GM18511 (cell line): ENCODE measurements around the gene C9orf40.

Source experiments
- ATAC-seq: cut with Tn5 transposase; IDR thresholded peaks from one replicate; pipeline ENCODE4 v1.9.1; 2021; ENCODE audit warnings: mild to moderate bottlenecking, moderate library complexity; ENCODE audit not compliant: unreplicated experiment

Gene C9orf40

GRCh38 chr9:74952201-74953151 is at the start of gene C9orf40:
C9orf40 (minus strand) TSS chr9:74952912; CDS start chr9:74952611, 301 bp downstream.
- ATAC-seq: peak; percentile 91

- ATAC-seq: peak; percentile 89
Observed at GRCh38 chr9:75001719-75002421, 49.2 kb upstream of the C9orf40 start.

- peak; percentile 69 for ATAC-seq
Observed at GRCh38 chr9:75000835-75001234, 48.1 kb upstream of the C9orf40 start.

GRCh38 chr9:74985041-74985440 is 32.3 kb upstream of the C9orf40 start:
- no peak for ATAC-seq

GRCh38 chr9:74983709-74984108 is 31.0 kb upstream of the C9orf40 start:
- ATAC-seq: no peak

GRCh38 chr9:74979844-74980243 is 27.1 kb upstream of the C9orf40 start:
- no peak for ATAC-seq

GRCh38 chr9:74977287-74977686 is 24.6 kb upstream of the C9orf40 start:
- no peak for ATAC-seq

- no peak for ATAC-seq
Observed at GRCh38 chr9:74975538-74975937, 22.8 kb upstream of the C9orf40 start.

GRCh38 chr9:74974558-74974957 is 21.8 kb upstream of the C9orf40 start:
- no peak for ATAC-seq

- no peak for ATAC-seq
Observed at GRCh38 chr9:74973714-74974113, 21.0 kb upstream of the C9orf40 start.

GRCh38 chr9:74963056-74963455 is 10.3 kb upstream of the C9orf40 start:
- no peak for ATAC-seq

- no peak for ATAC-seq
Observed at GRCh38 chr9:74961496-74961895, 8.8 kb upstream of the C9orf40 start.

GRCh38 chr9:74960561-74960960 is 7.8 kb upstream of the C9orf40 start:
- ATAC-seq: no peak

- ATAC-seq: peak; percentile 54
Observed at GRCh38 chr9:74958587-74958986, 5.9 kb upstream of the C9orf40 start.

- ATAC-seq: peak; percentile 1
Observed at GRCh38 chr9:74953235-74953751, 581 bp upstream of the C9orf40 start.

- ATAC-seq: peak; percentile 47
Observed at GRCh38 chr9:74951725-74952151, 974 bp downstream of the C9orf40 start.

- no peak for ATAC-seq
Observed at GRCh38 chr9:74951107-74951720, 1.5 kb downstream of the C9orf40 start.

GRCh38 chr9:74949859-74950855 is 2.6 kb downstream of the C9orf40 start:
- no peak for ATAC-seq

GRCh38 chr9:74948937-74949336 is 3.8 kb downstream of the C9orf40 start:
- ATAC-seq: no peak

- ATAC-seq: no peak
Observed at GRCh38 chr9:74946686-74947085, 6.0 kb downstream of the C9orf40 start.
